Brain microvascular endothelial cell (primary cell): ENCODE results near the gene HSD3B1.
"Not testable (repeated sequence)": the region's sequence is repeated elsewhere in the genome, so short reads cannot be mapped to it uniquely, and the experiment has no call there.

Experiments used
- DNase-seq: peaks from one replicate; pipeline ENCODE4 v3.0.0-alpha.2; 2020
- H3K27ac ChIP-seq: fragments of 250-450 bp; sonication (Bioruptor Pico); 2 replicates; pipeline ENCODE4 v1.5.1; 2020; ENCODE audit warnings: mild to moderate bottlenecking, moderate library complexity
- H3K27me3 ChIP-seq: fragments of 250-450 bp; sonication (Bioruptor Pico); replicated peaks from 2 replicates; pipeline ENCODE4 v1.5.1; 2020; ENCODE audit warnings: mild to moderate bottlenecking
- H3K36me3 ChIP-seq: fragments of 250-450 bp; sonication (Bioruptor Pico); replicated peaks from 2 replicates; pipeline ENCODE4 v1.5.1; 2020; ENCODE audit warnings: mild to moderate bottlenecking
- H3K4me3 ChIP-seq: 2 replicates; pipeline ENCODE4 v1.5.1; 2011; ENCODE audit warnings: low read depth, mild to moderate bottlenecking, control low read depth, low read length, moderate library complexity
- CTCF ChIP-seq: IDR thresholded peaks from 2 replicates; pipeline ENCODE4 v1.5.1; 2011; ENCODE audit warnings: low read depth, mild to moderate bottlenecking, moderate library complexity, low read length, control low read depth, inconsistent platforms; ENCODE audit errors: missing control alignments
- in situ Hi-C: cut with HindIII; loops from 2 replicates; pipeline ENCODE4 v1.10.0; 2017; ENCODE audit warnings: low sequenced_read_pairs, low pct_ligation_motif_present

The HSD3B1 gene

GRCh38 chr1:119556423-119556822, 49.4 kb downstream of the HSD3B1 start:
- Histone ChIP-seq H3K4me3 (no peak overlapping the region), H3K27ac (no peak overlapping the region), H3K27me3 (no peaks in the 10 kb centered on the region), H3K36me3 (no peaks in the 10 kb centered on the region)
- no peak for DNase-seq
- no peak for TF ChIP-seq CTCF
- in situ Hi-C loops, result no loop called here

- in situ Hi-C loops, DNase-seq, H3K36me3 ChIP-seq, H3K27me3 ChIP-seq, H3K27ac ChIP-seq, H3K4me3 ChIP-seq: not testable (repeated sequence)
Observed at GRCh38 chr1:119560402-119560801, 53.4 kb downstream of the HSD3B1 start.

- no peak for DNase-seq
- no peaks in the 10 kb centered on the region for H3K27me3 ChIP-seq
- no peak overlapping the region for H3K27ac ChIP-seq
- no peak overlapping the region for H3K4me3 ChIP-seq
- in situ Hi-C loops, result no loop called here
- H3K36me3 ChIP-seq, result no peaks in the 10 kb centered on the region
- TF ChIP-seq CTCF, result no peak
Observed at GRCh38 chr1:119564548-119564947, 57.5 kb downstream of the HSD3B1 start.
